WI38 (cell line): Measurements from ENCODE around the gene ABI1.

ENCODE experiments used
- H3K4me3 ChIP-seq: 2 replicates; pipeline ENCODE4 v1.5.1; 2011; ENCODE audit warnings: low read depth, mild to moderate bottlenecking, control low read depth, low read length
- CTCF ChIP-seq: IDR thresholded peaks from 2 replicates; pipeline ENCODE4 v1.5.1; 2012; ENCODE audit warnings: low read depth, mild to moderate bottlenecking, control low read depth, low read length

ABI1 gene

DNA sequence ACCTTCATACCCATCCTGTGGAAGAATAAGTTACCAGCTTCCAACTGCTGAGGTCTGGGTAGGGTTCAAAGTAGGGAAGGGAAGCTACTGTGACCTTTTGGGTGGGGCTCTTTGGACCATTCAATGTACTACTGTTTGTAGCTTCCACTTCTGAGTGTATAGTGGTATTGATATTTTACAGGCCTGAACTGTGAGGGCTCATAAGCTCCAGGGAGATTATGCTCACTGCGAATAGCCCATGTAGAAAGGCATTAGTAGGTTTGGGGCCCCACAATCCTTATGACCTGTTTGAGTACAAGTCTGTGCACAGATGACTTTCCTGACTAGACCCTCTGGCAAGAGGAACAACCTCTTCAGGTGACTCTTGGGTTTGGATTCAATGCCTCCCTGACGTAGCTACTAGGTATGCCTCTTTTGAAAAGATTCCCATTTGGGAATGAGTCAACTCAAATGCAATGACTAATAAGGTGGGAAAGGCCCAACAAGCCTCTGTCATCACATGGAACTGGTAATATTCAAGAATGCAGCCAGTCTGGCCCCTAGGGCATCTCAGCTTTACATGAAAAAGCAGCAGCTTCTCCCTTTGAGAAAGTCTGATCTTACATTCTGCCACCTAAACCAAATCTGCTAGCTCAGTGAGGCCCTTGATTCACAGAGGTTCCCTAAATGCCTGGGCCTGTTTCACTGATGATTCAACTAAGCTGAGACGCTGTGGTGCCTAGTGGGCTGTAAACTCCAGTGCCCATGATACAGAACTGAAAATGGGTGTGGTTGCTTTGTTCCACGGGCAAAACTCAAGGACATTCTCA is 79.8 kb downstream of the ABI1 start:
- TF ChIP-seq CTCF: no peak
- no peak overlapping the region for H3K4me3 ChIP-seq

DNA sequence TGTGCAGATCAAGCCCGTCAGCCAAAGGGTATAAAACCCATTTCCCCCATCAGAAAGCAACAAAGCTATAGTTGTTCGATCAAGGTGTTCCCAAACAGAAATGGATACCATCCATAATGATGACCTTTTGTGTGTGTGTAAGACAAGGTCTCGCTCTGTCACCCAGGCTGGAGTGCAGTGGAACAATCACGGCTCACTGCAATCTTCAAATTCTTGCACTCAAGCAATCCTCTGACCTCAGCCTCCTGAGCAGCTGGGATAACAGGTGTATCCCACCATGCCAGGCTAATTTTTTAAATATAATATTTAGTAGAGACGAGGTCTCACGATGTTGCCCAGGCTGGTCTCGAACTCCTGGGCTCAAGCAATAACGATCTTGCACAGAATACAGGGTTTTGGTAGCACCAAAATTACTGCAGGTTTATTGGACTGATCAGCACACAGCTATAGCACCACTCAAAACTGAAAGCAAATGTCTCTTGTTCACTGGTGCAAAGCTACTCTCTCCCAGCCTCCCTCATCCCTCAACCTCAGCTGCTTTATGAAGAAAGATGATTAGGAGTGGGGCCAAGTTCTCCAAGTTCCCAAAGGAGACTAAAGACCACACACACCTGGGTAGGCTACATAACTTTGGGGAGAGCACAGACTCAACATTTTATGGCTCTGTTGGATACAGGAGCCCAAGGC is 80.5 kb downstream of the ABI1 start:
- no peak overlapping the region for H3K4me3 ChIP-seq
- no peak for TF ChIP-seq CTCF

DNA sequence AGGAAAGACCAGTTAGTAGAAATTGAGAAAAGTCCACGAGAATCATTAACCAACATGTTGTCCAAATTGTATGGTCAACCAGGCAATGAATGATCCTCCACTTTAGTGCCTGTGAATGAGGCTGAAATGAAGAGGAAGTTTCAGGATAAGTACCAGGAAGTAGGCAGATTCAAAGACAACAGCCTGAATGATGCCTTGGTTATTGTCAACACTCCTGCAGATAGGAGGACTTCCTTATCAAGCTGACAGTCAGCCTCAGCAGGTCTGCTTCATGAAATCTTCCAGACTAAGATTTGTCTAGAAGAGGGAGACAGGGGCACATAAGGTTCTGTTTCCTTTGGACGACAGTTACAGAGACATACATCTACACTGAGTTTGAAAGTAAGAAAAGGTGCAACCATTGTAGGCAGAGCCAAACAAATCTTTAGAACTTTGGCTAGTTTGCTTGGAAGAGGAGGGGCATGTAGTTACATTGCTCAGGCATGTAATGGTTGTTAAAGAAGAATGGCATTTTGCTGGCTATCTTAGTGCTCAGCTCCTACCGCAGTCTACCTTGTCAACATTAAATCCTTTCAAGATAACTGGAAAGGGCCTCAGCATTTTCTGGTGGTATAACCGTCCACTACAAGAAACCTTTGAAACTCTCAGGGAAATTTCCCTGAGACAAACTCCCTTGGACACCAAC is 81.4 kb downstream of the ABI1 start:
- H3K4me3 ChIP-seq: no peak overlapping the region
- no peak for TF ChIP-seq CTCF

- TF ChIP-seq CTCF: no peak
These were observed 83.1 kb downstream of the ABI1 start for GRCh38 chr10:26777686-26778085.

GRCh38 chr10:26776258-26776657 is 84.5 kb downstream of the ABI1 start:
- H3K4me3 ChIP-seq: no peak overlapping the region
- TF ChIP-seq CTCF: no peak

More at GRCh38 chr10:26777686-26778085, 83.1 kb downstream of the ABI1 start:
- H3K4me3 ChIP-seq: no peak overlapping the region

DNA sequence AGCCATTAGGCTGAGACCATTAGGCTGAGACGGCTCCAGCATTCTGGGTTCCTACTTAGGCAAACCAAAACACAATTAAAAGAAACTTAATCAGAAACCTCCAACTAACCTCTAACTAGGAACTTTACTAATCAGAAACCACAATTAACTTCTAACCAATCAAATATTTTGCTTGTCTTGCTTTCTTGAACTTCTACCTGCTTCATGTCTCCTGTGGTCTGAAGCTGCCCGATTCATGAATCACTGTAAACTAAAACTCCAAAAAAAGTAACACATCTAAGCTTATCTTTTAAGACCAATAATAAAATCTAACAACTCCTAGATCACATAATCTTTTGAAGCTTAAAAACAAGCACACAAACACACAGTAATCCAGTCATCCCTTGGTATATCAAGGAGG is 87.1 kb downstream of the ABI1 start:
- no peak overlapping the region for H3K4me3 ChIP-seq
- no peak for TF ChIP-seq CTCF

- no peak overlapping the region for H3K4me3 ChIP-seq
- TF ChIP-seq CTCF: no peak
These were observed 90.7 kb downstream of the ABI1 start for GRCh38 chr10:26770069-26770468.
